K562 (cell line): ENCODE measurements around the gene ITGA3. TPM values are rescaled to one million over a fixed set of nuclear protein-coding genes. Genes with fewer than 3 reads are reported as not detected.

Experiments
- ATAC-seq: fragments of 200-7000 bp; cut with Tn5 transposase; 3 replicates; pipeline ENCODE4 v1.9.1; 2020; ENCODE audit warnings: moderate library complexity
- BruUV-seq: library from RNA; stranded (reverse); fragments of 400-500 nt; replicated peaks from 2 replicates; lab custom pipeline; 2021; lab: Mats Ljungman, UMichigan
- CTCF ChIA-PET: fragments of 300-600 bp; formaldehyde crosslinking; extraction: SDS; loops from one replicate; lab custom pipeline; 2021; ENCODE audit warnings: low intra/inter-chr PET ratio; lab: Yijun Ruan, JAX
- POLR2A ChIA-PET: fragments of 300-600, 350-650 bp; sonication (Branson Sonifier 250); formaldehyde crosslinking; extraction: SDS; loops from one replicate; lab custom pipeline; 2021; ENCODE audit warnings: antibody characterized with exemption, inconsistent platforms; lab: Yijun Ruan, JAX
- DNase-seq, 4 experiments: peaks; one replicate each; pipeline versions ENCODE4 v3.0.0 to v3.0.0-alpha.2; 2011 to 2018; ENCODE audit warnings: low spot score in 3 of 4, mixed read lengths in 3 of 4; ENCODE audit errors: extremely low read depth in 1 of 4
- FAIRE-seq: peaks from 2 replicates; lab custom pipeline; 2011; peaks lifted over from hg19 to GRCh38; lab: Jason Lieb, UNC
- H2AFZ ChIP-seq: 2 replicates; pipeline ENCODE4 v1.6.0; 2011; ENCODE audit warnings: low read depth, low read length, control low read depth, inconsistent platforms
- H3K27ac ChIP-seq: fragments of 200-600 bp; 3 replicates; pipeline ENCODE4 v1.8.0; 2011; ENCODE audit warnings: low read depth, mild to moderate bottlenecking, control low read depth, inconsistent platforms, low read length, moderate library complexity, mixed read lengths; ENCODE audit errors: extremely low read depth
- H3K27me3 ChIP-seq, 2 experiments: fragments of 300-600 bp in 1 of 2; 2 replicates in 1 of 2; 3 replicates in 1 of 2; pipeline versions ENCODE4 v1.6.0 to v1.8.0; 2011; ENCODE audit warnings: inconsistent platforms in 2 of 2, low read length in 2 of 2, mild to moderate bottlenecking in 1 of 2, mixed read lengths in 1 of 2, moderate library complexity in 1 of 2; ENCODE audit not compliant: control insufficient read depth in 2 of 2, insufficient read depth in 2 of 2
- H3K36me3 ChIP-seq: fragments of 300-600 bp; 3 replicates; pipeline ENCODE4 v1.8.0; 2011; ENCODE audit warnings: mild to moderate bottlenecking, low read length, inconsistent platforms; ENCODE audit not compliant: control insufficient read depth, insufficient read depth
- H3K4me1 ChIP-seq, 2 experiments: fragments of 200-600 bp in 1 of 2; replicated peaks in 1 of 2; 2 replicates in 1 of 2; 3 replicates in 1 of 2; pipeline versions ENCODE4 v1.5.1 to v1.8.0; 2011; ENCODE audit warnings: inconsistent platforms in 2 of 2, low read length in 2 of 2, mild to moderate bottlenecking in 1 of 2, mixed read lengths in 1 of 2, moderate library complexity in 1 of 2; ENCODE audit not compliant: control insufficient read depth in 2 of 2, insufficient read depth in 2 of 2
- H3K4me2 ChIP-seq: 2 replicates; pipeline ENCODE4 v1.6.1; 2011; ENCODE audit warnings: low read length, control low read depth, inconsistent platforms, mixed read lengths; ENCODE audit not compliant: insufficient read depth
- H3K4me3 ChIP-seq: fragments of 200-600 bp; sonication (generic), shearing (Covaris generic); 2 replicates; pipeline ENCODE4 v1.5.1; 2016; ENCODE audit warnings: control low read depth, inconsistent platforms
- H3K79me2 ChIP-seq: fragments of 200-600 bp; 3 replicates; pipeline ENCODE4 v1.8.0; 2011; ENCODE audit warnings: low read length, inconsistent platforms; ENCODE audit not compliant: control insufficient read depth, insufficient read depth
- H3K9ac ChIP-seq, 2 experiments: 2 replicates each; pipeline versions ENCODE4 v1.6.0 to v1.6.1; 2011; ENCODE audit warnings: low read depth in 2 of 2, low read length in 2 of 2, control low read depth in 1 of 2, inconsistent platforms in 1 of 2, mild to moderate bottlenecking in 1 of 2, mixed read lengths in 1 of 2; ENCODE audit not compliant: insufficient read depth in 1 of 2
- H3K9me1 ChIP-seq: one replicate; pipeline ENCODE4 v1.6.0; 2011; ENCODE audit warnings: inconsistent platforms, mild to moderate bottlenecking, low read length, moderate library complexity; ENCODE audit not compliant: control insufficient read depth, insufficient read depth
- H3K9me3 ChIP-seq: replicated peaks from 2 replicates; pipeline ENCODE4 v1.5.1; 2011; ENCODE audit warnings: low read depth, low read length, inconsistent platforms; ENCODE audit not compliant: control insufficient read depth, insufficient read depth
- H4K20me1 ChIP-seq: replicated peaks from 2 replicates; pipeline ENCODE4 v1.6.1; 2011; ENCODE audit warnings: low read length, inconsistent platforms, mixed read lengths; ENCODE audit not compliant: control insufficient read depth, insufficient read depth
- CBX2 ChIP-seq: fragments of 200-600 bp; sonication (generic); IDR thresholded peaks from one replicate; pipeline ENCODE4 v1.6.1; 2012; ENCODE audit warnings: mild to moderate bottlenecking, low read length, inconsistent platforms; ENCODE audit not compliant: insufficient read depth, poor library complexity, severe bottlenecking
- CTBP1 ChIP-seq: fragments of 450-650 bp; IDR thresholded peaks from 2 replicates; pipeline ENCODE4 v1.6.1; 2016; ENCODE audit warnings: borderline replicate concordance
- SMARCA4 ChIP-seq: fragments of 450-650 bp; IDR thresholded peaks from 2 replicates; pipeline ENCODE4 v1.6.1; 2016
- ZFP36 ChIP-seq: fragments of 150-350 bp; IDR thresholded peaks from 2 replicates; pipeline ENCODE4 v1.6.1; 2018; ENCODE audit warnings: low read length, low read depth; ENCODE audit not compliant: partially characterized antibody
- ZNF354B ChIP-seq: fragments of 250-450 bp; sonication (Bioruptor Pico); IDR thresholded peaks from 2 replicates; pipeline ENCODE4 v1.4.0; 2020
- WGBS: fragments of 100-300 bp; shearing (Covaris generic); methylation state at CpG from one replicate; pipeline ENCODE4 v1.1.6; 2016; ENCODE audit warnings: low coverage, mixed read lengths; ENCODE audit not compliant: insufficient coverage; ENCODE audit errors: missing lambda C conversion rate; 5-methylcytosine and 5-hydroxymethylcytosine counted together
- in situ Hi-C: fragments of 300-500 bp; cut with MboI; formaldehyde crosslinking; loops from 4 replicates; pipeline ENCODE4 v1.15.0; 2018; ENCODE audit warnings: inconsistent platforms, mixed read lengths
- intact Hi-C: fragments of 100-400 bp; cut with micrococcal nuclease; formaldehyde crosslinking; loops from 2 replicates; pipeline ENCODE4 v1.14.2; 2022
- polyA plus RNA-seq, 8 experiments: library from polyadenylated mRNA; depleted of rRNA in 4 of 8; stranded (reverse) in 5 of 8; unstranded in 3 of 8; fragments of >200 nt; fragmentation: Nextera tagmentation in 2 of 8; fragmentation: Illumina TruSeq in 1 of 8; extraction: Ambion mirVana in 2 of 8; extraction: Trizol in 1 of 8; gene quantifications; 2 replicates each; pipeline versions ENCODE4 v1.2.1 to v1.2.3, GENCODE V29; 2011 to 2014; ENCODE audit warnings: inconsistent platforms in 1 of 8, missing spikeins in 1 of 8
- total RNA-seq, 7 experiments: library from RNA; depleted of rRNA in 6 of 7; stranded (reverse); fragments of >200 nt in 6 of 7; fragmentation: Illumina TruSeq in 2 of 7; extraction: Trizol in 2 of 7; gene quantifications; 2 replicates each; pipeline versions ENCODE4 v1.2.1 to v1.2.3, GENCODE V29; 2011 to 2021; ENCODE audit warnings: low replicate concordance in 1 of 7

ITGA3 gene
- total and polyA plus RNA-seq, 9 of the 15 experiments (the other 6 are each of a cell fraction or from before 2014, with no cell fraction given) = 0.03 to 0.75 (median 0.14) TPM; not detected in 2

DNA sequence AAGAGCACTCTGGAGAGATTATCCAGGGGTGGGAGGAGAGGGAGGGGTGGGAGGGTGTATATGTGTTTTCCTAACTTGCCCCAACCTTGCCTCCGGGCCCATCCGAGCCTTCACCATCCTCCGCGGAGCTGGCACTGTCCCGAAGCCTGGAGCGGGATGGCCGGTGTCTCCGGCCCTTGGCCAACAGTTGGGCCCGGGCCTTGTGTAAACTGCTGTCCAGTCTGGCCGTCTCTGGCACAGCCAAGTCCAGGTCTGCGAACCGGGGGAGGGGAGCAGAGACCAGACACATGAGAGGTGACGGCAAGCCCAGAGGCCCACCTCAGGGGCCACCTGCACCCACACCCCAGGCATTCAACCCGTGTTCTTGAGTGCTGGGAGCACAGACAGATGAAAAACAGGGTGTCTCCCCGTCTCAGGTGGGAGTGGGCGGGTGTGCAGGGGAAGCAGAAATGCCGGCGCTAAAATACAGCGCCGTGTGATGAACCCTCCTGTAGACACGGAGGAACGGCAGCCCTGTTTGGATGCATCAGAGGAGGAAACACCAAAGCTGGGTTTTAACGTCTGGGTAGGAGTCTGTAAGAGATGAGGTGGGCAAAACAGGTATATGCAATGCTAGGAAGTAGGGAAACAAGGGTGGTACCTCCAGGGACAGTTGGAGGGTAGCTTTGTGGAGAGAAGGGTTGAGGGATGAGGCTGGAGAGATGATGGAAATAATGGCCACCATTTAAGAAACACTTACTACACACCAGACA is 62.3 kb downstream of the ITGA3 start:
- Histone ChIP-seq H2AFZ (no peak overlapping the region), H3K9me1 (no peaks in the 10 kb centered on the region), H4K20me1 (peaks cover 9% of the 10 kb centered on the region), H3K9me3 (no peaks in the 10 kb centered on the region), H3K4me1 (peaks cover 0 to 20% of the 10 kb centered on the region in 2 experiments; a peak in 4 of 5 replicates), H3K27me3 (peaks cover 34 to 51% of the 10 kb centered on the region in 2 experiments; a peak in 4 of 5 replicates), H3K4me2 (no peak overlapping the region), H3K36me3 (no peaks in the 10 kb centered on the region), H3K4me3 (no peak overlapping the region), H3K9ac (no peak overlapping the region), H3K27ac (no peak overlapping the region), H3K79me2 (no peaks in the 10 kb centered on the region)
- WGBS = 43% methylated on average over 15 of the region's 23 CpGs
- intact Hi-C loops (no loop called here), in situ Hi-C loops (no loop called here)
- BruUV-seq = no TSS peak
- CTCF ChIA-PET = interaction anchor here (0.6 kb wide), 1 partner anchor 44 kb away, joined by 3 read pairs; no protein-coding TSS in a partner anchor
- no peak for FAIRE-seq
- ATAC-seq = no peak
- POLR2A ChIA-PET = no interaction called here
- DNase-seq = no peak
- TF ChIP-seq SMARCA4 = no peak
- TF ChIP-seq ZNF354B (CRISPR knock-in tag) = no peak
- TF ChIP-seq ZFP36 = no peak
- no peak for TF ChIP-seq CTBP1

DNA sequence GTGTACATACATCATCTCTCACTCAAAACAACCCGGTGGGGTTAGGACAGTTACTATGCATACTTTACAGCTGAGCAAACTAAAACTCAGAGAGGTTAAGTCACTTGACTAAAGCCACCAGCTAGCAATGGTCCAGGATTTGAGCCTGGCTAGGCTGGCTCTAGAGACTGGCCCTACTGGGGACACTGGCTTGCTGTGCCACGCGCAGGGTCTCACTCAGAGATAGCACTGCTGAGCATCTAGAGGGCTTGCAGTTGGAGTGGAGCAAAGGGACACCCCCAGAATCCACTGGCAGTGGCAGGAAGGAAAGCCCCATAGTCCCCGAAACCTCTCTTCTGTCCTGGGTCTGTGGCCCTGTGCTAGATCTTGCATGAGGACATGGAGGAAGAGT is 62.9 kb downstream of the ITGA3 start:
- H3K4me3 ChIP-seq = no peak overlapping the region
- no peak overlapping the region for H3K4me2 ChIP-seq
- intact Hi-C loops (no loop called here), in situ Hi-C loops (no loop called here)
- TF ChIP-seq CBX2 = no peak
- H3K79me2 ChIP-seq = no peaks in the 10 kb centered on the region
- no peak for ATAC-seq
- peaks cover 35 to 56% of the 10 kb centered on the region in 2 experiments; a peak in 4 of 5 replicates for H3K27me3 ChIP-seq
- no peak for DNase-seq
- ChIA-PET POLR2A (interaction anchor here (0.7 kb wide), 1 partner anchor 31 kb away, joined by 3 read pairs; no protein-coding TSS in a partner anchor), CTCF (no interaction called here)
- H3K9me1 ChIP-seq = no peaks in the 10 kb centered on the region
- H3K4me1 ChIP-seq = peaks cover 0 to 20% of the 10 kb centered on the region in 2 experiments; a peak in 4 of 5 replicates
- H4K20me1 ChIP-seq = peaks cover 9% of the 10 kb centered on the region
- 20% methylated on average over 4 of the region's 4 CpGs for WGBS
- H3K27ac ChIP-seq = no peak overlapping the region
- no peak overlapping the region for H3K9ac ChIP-seq
- H2AFZ ChIP-seq = no peak overlapping the region
- no TSS peak for BruUV-seq
- no peak for FAIRE-seq
- H3K36me3 ChIP-seq = no peaks in the 10 kb centered on the region
- H3K9me3 ChIP-seq = no peaks in the 10 kb centered on the region
